IMR-90 (cell line): ENCODE data around the gene OSBPL6. TPM values are rescaled to one million over a fixed set of nuclear protein-coding genes. Genes with fewer than 3 reads are reported as not detected.

Source experiments
- ATAC-seq: fragments of 200-7000 bp; cut with Tn5 transposase; 2 replicates; pipeline ENCODE4 v1.9.1; 2020; ENCODE audit warnings: low read depth, mild to moderate bottlenecking, moderate library complexity
- BruUV-seq: library from RNA; stranded (reverse); fragments of 400-500 nt; replicated peaks from 2 replicates; lab custom pipeline; 2021; lab: Mats Ljungman, UMichigan
- CTCF ChIA-PET: fragments of 300-600 bp; formaldehyde crosslinking; extraction: SDS; loops from one replicate; lab custom pipeline; 2021; ENCODE audit warnings: antibody characterized with exemption; lab: Yijun Ruan, JAX
- POLR2A ChIA-PET: fragments of 300-600 bp; sonication (Branson Sonifier 250); formaldehyde crosslinking; loops from one replicate; lab custom pipeline; 2022; ENCODE audit warnings: antibody characterized with exemption; ENCODE audit not compliant: unreplicated experiment; lab: Charles Lee
- DNase-seq: peaks from one replicate; pipeline ENCODE4 v3.0.0; 2013
- H2AFZ ChIP-seq: replicated peaks from 2 replicates; pipeline ENCODE3; 2013; ENCODE audit warnings: low read length, mild to moderate bottlenecking; ENCODE audit not compliant: poor library complexity
- H2AK5ac ChIP-seq: 2 replicates; pipeline ENCODE4 v1.6.1; 2013; ENCODE audit warnings: low read depth, low read length, inconsistent platforms
- H2AK9ac ChIP-seq: replicated peaks from 2 replicates; pipeline ENCODE3; 2013; ENCODE audit warnings: mild to moderate bottlenecking, low read depth, low read length, moderate library complexity; ENCODE audit not compliant: poor library complexity
- H2BK120ac ChIP-seq: 2 replicates; pipeline ENCODE4 v1.6.1; 2013; ENCODE audit warnings: low read depth, low read length, inconsistent platforms
- H2BK15ac ChIP-seq: 3 replicates; pipeline ENCODE4 v1.6.1; 2013; ENCODE audit warnings: low read depth, low read length, inconsistent platforms
- H2BK20ac ChIP-seq: 2 replicates; pipeline ENCODE4 v1.6.1; 2013; ENCODE audit warnings: low read depth, mild to moderate bottlenecking, inconsistent platforms, low read length, moderate library complexity
- H2BK5ac ChIP-seq: 2 replicates; pipeline ENCODE4 v1.6.1; 2013; ENCODE audit warnings: mild to moderate bottlenecking, low read depth, low read length, inconsistent platforms; ENCODE audit not compliant: poor library complexity, severe bottlenecking
- H3K14ac ChIP-seq: replicated peaks from 2 replicates; pipeline ENCODE4 v1.6.1; 2013; ENCODE audit warnings: low read depth, low read length, inconsistent platforms
- H3K18ac ChIP-seq: 2 replicates; pipeline ENCODE4 v1.6.1; 2013; ENCODE audit warnings: low read depth, low read length, control low read depth
- H3K23ac ChIP-seq: 2 replicates; pipeline ENCODE4 v1.6.1; 2013; ENCODE audit warnings: low read depth, low read length, inconsistent platforms
- H3K27ac ChIP-seq: 2 replicates; pipeline ENCODE4 v1.5.1; 2013; ENCODE audit warnings: mild to moderate bottlenecking, control low read depth, low read length; ENCODE audit not compliant: insufficient read depth
- H3K27me3 ChIP-seq: 2 replicates; pipeline ENCODE4 v1.6.1; 2013; ENCODE audit warnings: low read length; ENCODE audit not compliant: control insufficient read depth, insufficient read depth
- H3K36me3 ChIP-seq: 2 replicates; pipeline ENCODE4 v1.6.1; 2013; ENCODE audit warnings: low read length, mixed read lengths; ENCODE audit not compliant: control insufficient read depth, insufficient read depth
- H3K4ac ChIP-seq: 2 replicates; pipeline ENCODE4 v1.6.1; 2013; ENCODE audit warnings: low read depth, low read length, inconsistent platforms
- H3K4me1 ChIP-seq: 2 replicates; pipeline ENCODE4 v1.6.1; 2013; ENCODE audit warnings: low read length, mixed read lengths; ENCODE audit not compliant: control insufficient read depth, insufficient read depth
- H3K4me2 ChIP-seq: 2 replicates; pipeline ENCODE4 v1.6.1; 2013; ENCODE audit warnings: low read depth, mild to moderate bottlenecking, control low read depth, low read length, moderate library complexity
- H3K4me3 ChIP-seq: 2 replicates; pipeline ENCODE4 v1.5.1; 2013; ENCODE audit warnings: low read depth, mild to moderate bottlenecking, control low read depth, low read length, moderate library complexity; ENCODE audit not compliant: insufficient read depth
- H3K56ac ChIP-seq: 2 replicates; pipeline ENCODE4 v1.6.1; 2013; ENCODE audit warnings: low read length, inconsistent platforms; ENCODE audit not compliant: insufficient read depth; ENCODE audit errors: extremely low read depth
- H3K79me1 ChIP-seq, 2 experiments: 2 replicates each; pipeline ENCODE4 v1.6.1; 2013; ENCODE audit warnings: low read length in 2 of 2, inconsistent platforms in 1 of 2, low read depth in 1 of 2
- H3K9ac ChIP-seq: 2 replicates; pipeline ENCODE4 v1.6.1; 2013; ENCODE audit warnings: low read depth, low read length, control low read depth
- H3K9me1 ChIP-seq: 2 replicates; pipeline ENCODE4 v1.6.1; 2013; ENCODE audit warnings: low read length, inconsistent platforms; ENCODE audit not compliant: insufficient read depth
- H3K9me3 ChIP-seq: 2 replicates; pipeline ENCODE4 v1.6.1; 2013; ENCODE audit warnings: low read length; ENCODE audit not compliant: control insufficient read depth, insufficient read depth
- H4K20me1 ChIP-seq: 2 replicates; pipeline ENCODE4 v1.6.1; 2013; ENCODE audit warnings: low read length, inconsistent platforms; ENCODE audit not compliant: insufficient read depth
- H4K5ac ChIP-seq: 2 replicates; pipeline ENCODE4 v1.6.1; 2013; ENCODE audit warnings: mild to moderate bottlenecking, low read depth, low read length, control low read depth
- H4K8ac ChIP-seq, 2 experiments: 2 replicates each; pipeline ENCODE4 v1.6.1; 2013; ENCODE audit warnings: low read depth in 2 of 2, low read length in 2 of 2, control low read depth in 1 of 2, inconsistent platforms in 1 of 2
- H4K91ac ChIP-seq: 2 replicates; pipeline ENCODE4 v1.6.1; 2013; ENCODE audit warnings: low read depth, low read length, inconsistent platforms; ENCODE audit not compliant: insufficient read depth
- CHD1 ChIP-seq: IDR thresholded peaks from 2 replicates; pipeline ENCODE4 v1.6.1; 2012; ENCODE audit warnings: low read depth, low read length, improper control_type of control experiment
- FOS ChIP-seq: fragments of 150-350 bp; IDR thresholded peaks from 2 replicates; pipeline ENCODE4 v1.6.1; 2016; ENCODE audit warnings: low read depth, low read length
- POLR2A ChIP-seq: IDR thresholded peaks from 2 replicates; pipeline ENCODE4 v1.6.1; 2012; ENCODE audit warnings: mild to moderate bottlenecking, low read depth, low read length
- RAD21 ChIP-seq: IDR thresholded peaks from 2 replicates; pipeline ENCODE4 v1.6.1; 2012; ENCODE audit warnings: low read length, improper control_type of control experiment
- RFX5 ChIP-seq: IDR thresholded peaks from 2 replicates; pipeline ENCODE4 v1.8.0; 2012; ENCODE audit warnings: low read depth, mild to moderate bottlenecking, low read length, moderate library complexity
- SMC3 ChIP-seq: fragments of 150-350 bp; IDR thresholded peaks from 2 replicates; pipeline ENCODE4 v1.6.1; 2016; ENCODE audit warnings: low read depth, mild to moderate bottlenecking, antibody characterized with exemption, low read length, moderate library complexity
- WGBS, 2 experiments: methylation state at CpG; one replicate each; pipeline versions ENCODE4 v1.1.5 to v1.1.7; 2013; ENCODE audit warnings: missing lambda C conversion rate in 2 of 2; ENCODE audit not compliant: insufficient read length in 1 of 2; ENCODE audit errors: extremely low coverage in 2 of 2; 5-methylcytosine and 5-hydroxymethylcytosine counted together
- dilution Hi-C: fragments of 300-500 bp; cut with HindIII; formaldehyde crosslinking; loops from one replicate; pipeline ENCODE4 v1.14.3; 2018; ENCODE audit warnings: low sequenced_read_pairs; ENCODE audit not compliant: unreplicated experiment
- in situ Hi-C: fragments of 300-500 bp; cut with MboI; formaldehyde crosslinking; loops from 3 replicates; pipeline ENCODE4 v1.14.3; 2019; ENCODE audit warnings: low sequenced_read_pairs, inconsistent platforms, mixed read lengths
- intact Hi-C: fragments of 100-400 bp; cut with micrococcal nuclease; formaldehyde crosslinking; loops from 2 replicates; pipeline ENCODE4 v1.10.0; 2022
- polyA plus RNA-seq, 3 experiments: library from polyadenylated mRNA; depleted of rRNA; stranded (reverse); fragments of >200 nt; gene quantifications; 2 replicates each; pipeline ENCODE4 v1.2.3, GENCODE V29; 2012; ENCODE audit warnings: low replicate concordance in 1 of 3
- total RNA-seq: library from RNA; depleted of rRNA; stranded (reverse); fragments of >200 nt; gene quantifications from 2 replicates; pipeline ENCODE4 v1.2.3, GENCODE V29; 2012
- TF ChIP-seq, protein P1 (sequence below): conservative IDR thresholded peaks from 2 replicates; pipeline ENCODE4 v1.5.1; 2012; ENCODE audit warnings: mild to moderate bottlenecking, low read depth, low read length, improper control_type of control experiment

The OSBPL6 gene
- total and polyA plus RNA-seq, 2 of the 4 experiments (the other 2 are of a cell fraction) = 3.2 to 3.7 TPM

DNA sequence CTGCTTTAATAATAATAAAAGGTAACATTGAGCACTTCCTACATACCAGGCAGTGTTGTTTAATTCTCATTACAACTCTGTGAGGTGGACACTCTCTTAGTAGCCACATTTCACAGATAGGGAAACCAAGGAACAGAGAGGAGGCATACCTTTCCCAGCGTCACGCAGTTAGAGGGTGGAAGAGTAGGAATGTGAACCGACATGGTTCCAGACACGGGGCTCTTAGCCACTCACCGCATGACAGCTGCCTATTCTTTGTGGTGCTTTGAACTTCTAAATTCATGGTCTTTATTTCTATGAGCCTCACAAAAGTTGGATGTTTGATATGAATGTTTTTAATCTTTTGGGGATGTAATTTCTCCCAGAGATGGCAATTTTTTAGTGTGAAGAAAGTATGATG, 76.0 kb downstream of the OSBPL6 start:
- Histone ChIP-seq H2AK9ac (no peak overlapping the region), H3K36me3 (no peaks in the 10 kb centered on the region), H3K79me1 (peaks cover 0 to 3% of the 10 kb centered on the region in 2 experiments; a peak in 2 of 4 replicates), H2BK15ac (no peak overlapping the region), H3K4me2 (no peak overlapping the region), H2BK120ac (no peak overlapping the region), H3K27me3 (no peaks in the 10 kb centered on the region), H3K56ac (no peak overlapping the region), H3K4me1 (no peaks in the 10 kb centered on the region), H4K91ac (no peak overlapping the region), H4K20me1 (no peaks in the 10 kb centered on the region), H2BK20ac (no peak overlapping the region), H2AK5ac (no peak overlapping the region), H4K8ac (no peak overlapping the region), H3K9ac (no peak overlapping the region), H2BK5ac (no peak overlapping the region), H3K18ac (no peak overlapping the region), H3K9me3 (no peaks in the 10 kb centered on the region), H2AFZ (no peak overlapping the region), H3K23ac (no peak overlapping the region), H4K5ac (no peak overlapping the region), H3K27ac (no peak overlapping the region), H3K14ac (no peak overlapping the region), H3K4ac (no peak overlapping the region), H3K4me3 (no peak overlapping the region), H3K9me1 (no peaks in the 10 kb centered on the region; the same call in 1 of the 2 replicates)
- POLR2A ChIA-PET = no interaction called here
- in situ Hi-C loops (no loop called here), intact Hi-C loops (no loop called here), dilution Hi-C loops (no loop called here)
- CTCF ChIA-PET = no interaction called here
- DNase-seq (no peak), ATAC-seq (no peak)
- no TSS peak for BruUV-seq
- WGBS, 2 experiments = no CpG with 5 or more reads among the region's 5 CpGs
- no peak for TF ChIP-seq CHD1
- no peak for TF ChIP-seq RFX5
- no peak for TF ChIP-seq FOS
- no peak for TF ChIP-seq SMC3
- TF ChIP-seq POLR2A = no peak
- TF ChIP-seq, protein P1, sequence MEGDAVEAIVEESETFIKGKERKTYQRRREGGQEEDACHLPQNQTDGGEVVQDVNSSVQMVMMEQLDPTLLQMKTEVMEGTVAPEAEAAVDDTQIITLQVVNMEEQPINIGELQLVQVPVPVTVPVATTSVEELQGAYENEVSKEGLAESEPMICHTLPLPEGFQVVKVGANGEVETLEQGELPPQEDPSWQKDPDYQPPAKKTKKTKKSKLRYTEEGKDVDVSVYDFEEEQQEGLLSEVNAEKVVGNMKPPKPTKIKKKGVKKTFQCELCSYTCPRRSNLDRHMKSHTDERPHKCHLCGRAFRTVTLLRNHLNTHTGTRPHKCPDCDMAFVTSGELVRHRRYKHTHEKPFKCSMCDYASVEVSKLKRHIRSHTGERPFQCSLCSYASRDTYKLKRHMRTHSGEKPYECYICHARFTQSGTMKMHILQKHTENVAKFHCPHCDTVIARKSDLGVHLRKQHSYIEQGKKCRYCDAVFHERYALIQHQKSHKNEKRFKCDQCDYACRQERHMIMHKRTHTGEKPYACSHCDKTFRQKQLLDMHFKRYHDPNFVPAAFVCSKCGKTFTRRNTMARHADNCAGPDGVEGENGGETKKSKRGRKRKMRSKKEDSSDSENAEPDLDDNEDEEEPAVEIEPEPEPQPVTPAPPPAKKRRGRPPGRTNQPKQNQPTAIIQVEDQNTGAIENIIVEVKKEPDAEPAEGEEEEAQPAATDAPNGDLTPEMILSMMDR = no peak
- no peak for TF ChIP-seq RAD21
